ENCODE measurements around the gene PLD3.

DNA sequence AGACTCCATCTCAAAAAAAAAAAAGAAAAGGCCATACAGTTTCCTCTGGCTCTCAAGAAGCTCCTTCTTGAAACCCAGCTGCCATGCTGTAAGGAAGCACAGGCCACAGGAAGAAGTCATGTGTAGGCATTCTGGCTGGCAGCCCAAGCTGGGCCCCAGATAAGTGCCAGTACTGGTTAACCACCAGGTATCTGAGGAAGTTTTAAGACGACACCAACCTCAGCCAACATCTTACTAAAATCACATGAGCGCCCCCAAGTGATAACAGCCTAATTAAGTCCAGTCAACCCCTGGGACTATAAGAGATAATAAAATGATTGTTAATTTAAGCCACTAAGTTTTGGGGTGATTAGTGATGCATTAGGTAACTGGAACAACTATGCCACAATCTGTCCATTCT lies 36.0 kb upstream of the PLD3 start:
- no peak for TF ChIP-seq POLR2A (IDR thresholded peaks at IDR 0.05)
- TF ChIP-seq, protein P1, sequence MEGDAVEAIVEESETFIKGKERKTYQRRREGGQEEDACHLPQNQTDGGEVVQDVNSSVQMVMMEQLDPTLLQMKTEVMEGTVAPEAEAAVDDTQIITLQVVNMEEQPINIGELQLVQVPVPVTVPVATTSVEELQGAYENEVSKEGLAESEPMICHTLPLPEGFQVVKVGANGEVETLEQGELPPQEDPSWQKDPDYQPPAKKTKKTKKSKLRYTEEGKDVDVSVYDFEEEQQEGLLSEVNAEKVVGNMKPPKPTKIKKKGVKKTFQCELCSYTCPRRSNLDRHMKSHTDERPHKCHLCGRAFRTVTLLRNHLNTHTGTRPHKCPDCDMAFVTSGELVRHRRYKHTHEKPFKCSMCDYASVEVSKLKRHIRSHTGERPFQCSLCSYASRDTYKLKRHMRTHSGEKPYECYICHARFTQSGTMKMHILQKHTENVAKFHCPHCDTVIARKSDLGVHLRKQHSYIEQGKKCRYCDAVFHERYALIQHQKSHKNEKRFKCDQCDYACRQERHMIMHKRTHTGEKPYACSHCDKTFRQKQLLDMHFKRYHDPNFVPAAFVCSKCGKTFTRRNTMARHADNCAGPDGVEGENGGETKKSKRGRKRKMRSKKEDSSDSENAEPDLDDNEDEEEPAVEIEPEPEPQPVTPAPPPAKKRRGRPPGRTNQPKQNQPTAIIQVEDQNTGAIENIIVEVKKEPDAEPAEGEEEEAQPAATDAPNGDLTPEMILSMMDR (IDR thresholded peaks at IDR 0.05), result no peak

All from right lobe of liver (tissue), 4 donors.